Upper lobe of left lung (tissue), 6 donors: ENCODE measurements around the gene IPCEF1. TPM values are rescaled to one million over a fixed set of nuclear protein-coding genes. Genes with fewer than 3 reads are reported as not detected.
"Not testable (repeated sequence)": the region's sequence is repeated elsewhere in the genome, so short reads cannot be mapped to it uniquely, and the experiment has no call there.

Experiments used
- ATAC-seq, 2 donors: fragments of 200-7000 bp; cut with Tn5 transposase; one replicate each; pipeline ENCODE4 v1.9.1; 2022; ENCODE audit warnings: mild to moderate bottlenecking in 2 of 2, moderate library complexity in 2 of 2; ENCODE audit not compliant: low FRiP score in 2 of 2
- DNase-seq, 2 donors: peaks; one replicate each; pipeline ENCODE4 v3.0.0-alpha.2; 2019 to 2020
- H3K27ac ChIP-seq, 4 donors: fragments of 200-600 bp; sonication (generic); one replicate each; pipeline ENCODE4 v1.5.1; 2016 to 2019
- H3K27me3 ChIP-seq, 4 donors: fragments of 200-600 bp; sonication (generic); one replicate each; pipeline ENCODE4 v1.5.1; 2017 to 2019
- H3K36me3 ChIP-seq, 4 donors: fragments of 200-600 bp; sonication (generic); one replicate each; pipeline ENCODE4 v1.5.1; 2016 to 2019
- H3K4me1 ChIP-seq, 4 donors: fragments of 200-600 bp; sonication (generic); one replicate each; pipeline ENCODE4 v1.5.1; 2018 to 2019
- H3K4me3 ChIP-seq, 4 donors: fragments of 200-600 bp; sonication (generic); one replicate each; pipeline ENCODE4 v1.5.1; 2017 to 2019; ENCODE audit warnings: mild to moderate bottlenecking in 2 of 4, moderate library complexity in 1 of 4
- H3K9me3 ChIP-seq, 4 donors: fragments of 200-600 bp; sonication (generic); one replicate each; pipeline ENCODE4 v1.5.1; 2018 to 2019
- CTCF ChIP-seq, 6 experiments: fragments of 450-650 bp in 4 of 6; fragments of 200-600 bp in 2 of 6; sonication (generic) in 2 of 6; IDR thresholded peaks; one replicate each; pipeline ENCODE4 v1.5.1; 2016 to 2019; ENCODE audit warnings: antibody characterized with exemption in 6 of 6
- EP300 ChIP-seq, 4 donors: sonication (generic); formaldehyde crosslinking; IDR thresholded peaks; one replicate each; pipeline ENCODE4 v1.5.1; 2017; ENCODE audit warnings: antibody characterized with exemption in 4 of 4, control low read depth in 2 of 4
- POLR2A ChIP-seq, 4 donors: fragments of 450-650 bp; IDR thresholded peaks; one replicate each; pipeline ENCODE4 v1.5.1; 2016 to 2017; ENCODE audit warnings: antibody characterized with exemption in 4 of 4, mild to moderate bottlenecking in 2 of 4
- POLR2AphosphoS5 ChIP-seq, 2 donors: sonication (generic); formaldehyde crosslinking; IDR thresholded peaks; one replicate each; pipeline ENCODE4 v1.5.1; 2017; ENCODE audit warnings: antibody characterized with exemption in 2 of 2
- WGBS, 2 donors: methylation state at CpG; one replicate each; pipeline ENCODE4 v1.1.5; 2017 to 2018; 5-methylcytosine and 5-hydroxymethylcytosine counted together
- total RNA-seq, 6 donors: library from RNA; depleted of rRNA in 4 of 6; stranded (reverse); fragments of >200 nt in 4 of 6; gene quantifications; one replicate each; pipeline versions ENCODE4 v1.1.0 to v1.2.1, GENCODE V29; 2016 to 2021
- donor health status: DM: no; HTN: no; CAD: no; lungs with moderate emphysema.
- donor health status: DM: no; HTN: yes; CAD: no; lungs with severe emphysema.

Gene IPCEF1
- total RNA-seq, 6 donors from 2014 or later: 1.0 to 5.5 (median 4.0) TPM

DNA sequence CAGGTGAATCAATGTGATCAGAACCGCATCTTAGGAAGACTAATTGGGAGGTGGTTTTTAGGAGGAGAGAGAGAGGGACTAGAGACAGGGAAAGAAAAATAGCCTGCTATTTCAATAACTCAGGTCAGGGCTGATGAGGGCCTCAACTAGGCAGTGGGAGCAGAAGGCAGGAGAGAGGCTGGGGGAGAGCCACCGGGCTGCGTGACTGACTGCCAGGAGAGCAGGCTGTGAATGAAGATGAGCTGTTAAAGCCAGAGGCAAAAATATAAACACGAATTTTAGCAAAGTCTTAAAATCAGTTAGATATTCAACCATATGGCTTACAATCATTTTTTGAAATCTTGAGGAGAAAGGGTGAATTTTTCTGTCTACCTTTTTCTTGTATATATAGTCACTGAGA lies 149.6 kb downstream of the IPCEF1 start:
- DNase-seq (no peak), ATAC-seq (no peak)
- Histone ChIP-seq H3K4me3 (no peak overlapping the region), H3K27me3 (no peaks in the 10 kb centered on the region), H3K27ac (no peak overlapping the region), H3K4me1 (no peaks in the 10 kb centered on the region), H3K9me3 (no peaks in the 10 kb centered on the region), H3K36me3 (peaks cover 0 to 1% (median 0%) of the 10 kb centered on the region in 4 donors)
- no peak for TF ChIP-seq POLR2AphosphoS5 (IDR thresholded peaks at IDR 0.05)
- no peak for TF ChIP-seq POLR2A (IDR thresholded peaks at IDR 0.05)
- TF ChIP-seq EP300 (IDR thresholded peaks at IDR 0.05): no peak
- no peak for TF ChIP-seq CTCF (IDR thresholded peaks at IDR 0.05)
- 67 to 68% methylated on average over 4 of the region's 4 CpGs for WGBS, 2 donors

DNA sequence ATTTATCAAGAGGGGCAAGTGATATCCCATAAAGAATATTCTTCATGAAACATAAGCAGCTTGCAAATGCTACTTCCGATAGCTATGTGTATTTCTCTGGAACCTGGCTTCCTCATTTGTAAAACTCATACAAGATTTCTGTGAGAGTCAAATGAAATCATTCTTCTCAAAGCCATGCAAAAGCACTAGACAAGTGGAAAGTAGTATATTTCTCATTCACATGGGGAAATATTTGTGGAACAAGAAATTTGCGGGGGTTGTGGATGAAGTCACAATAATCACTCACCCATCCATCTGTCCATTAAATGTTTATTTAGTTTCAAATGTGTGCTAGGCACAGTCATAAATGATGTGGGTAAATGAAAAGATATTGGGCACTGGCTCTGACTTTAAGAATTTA lies 150.5 kb downstream of the IPCEF1 start:
- Histone ChIP-seq H3K4me1 (no peaks in the 10 kb centered on the region), H3K27me3 (no peaks in the 10 kb centered on the region), H3K36me3 (no peaks in the 10 kb centered on the region), H3K9me3 (no peaks in the 10 kb centered on the region), H3K4me3 (no peak overlapping the region), H3K27ac (no peak overlapping the region)
- DNase-seq (no peak), ATAC-seq (no peak)
- WGBS, 2 donors: 95 to 100% methylated on average over 2 of the region's 2 CpGs
- TF ChIP-seq CTCF (IDR thresholded peaks at IDR 0.05) (no peak), POLR2A (IDR thresholded peaks at IDR 0.05) (no peak), EP300 (IDR thresholded peaks at IDR 0.05) (no peak), POLR2AphosphoS5 (IDR thresholded peaks at IDR 0.05) (no peak)

- H3K4me1 ChIP-seq: no peaks in the 10 kb centered on the region
- 84 to 91% methylated on average over 6 of the region's 6 CpGs for WGBS, 2 donors
- no peak overlapping the region for H3K27ac ChIP-seq
Measured at GRCh38 chr6:154202958-154203357, 153.6 kb downstream of the IPCEF1 start.

GRCh38 chr6:154202339-154202738 lies 154.3 kb downstream of the IPCEF1 start:
- no peak overlapping the region for H3K27ac ChIP-seq
- H3K9me3 ChIP-seq: no peaks in the 10 kb centered on the region
- DNase-seq: no peak
- no peak overlapping the region for H3K4me3 ChIP-seq
- ATAC-seq: peak in 1 of 2 donors; percentile 66
- 62 to 64% methylated on average over 3 of the region's 3 CpGs for WGBS, 2 donors
- no peaks in the 10 kb centered on the region for H3K36me3 ChIP-seq
- H3K4me1 ChIP-seq: peaks cover 0 to 2% (median 0%) of the 10 kb centered on the region in 4 donors
- no peaks in the 10 kb centered on the region for H3K27me3 ChIP-seq
- TF ChIP-seq POLR2AphosphoS5 (IDR thresholded peaks at IDR 0.05) (no peak), POLR2A (IDR thresholded peaks at IDR 0.05) (no peak), CTCF (IDR thresholded peaks at IDR 0.05) (no peak), EP300 (IDR thresholded peaks at IDR 0.05) (no peak)

More at GRCh38 chr6:154202958-154203357, 153.6 kb downstream of the IPCEF1 start:
- Histone ChIP-seq H3K4me3 (no peak overlapping the region), H3K27me3 (no peaks in the 10 kb centered on the region), H3K36me3 (no peaks in the 10 kb centered on the region), H3K9me3 (no peaks in the 10 kb centered on the region)
- TF ChIP-seq POLR2A (IDR thresholded peaks at IDR 0.05) (no peak), EP300 (IDR thresholded peaks at IDR 0.05) (no peak), POLR2AphosphoS5 (IDR thresholded peaks at IDR 0.05) (no peak), CTCF (IDR thresholded peaks at IDR 0.05) (no peak)
- no peak for ATAC-seq
- no peak for DNase-seq

GRCh38 chr6:154201688-154202087 lies 154.9 kb downstream of the IPCEF1 start:
- H3K27me3 ChIP-seq, DNase-seq, H3K36me3 ChIP-seq, H3K4me1 ChIP-seq, H3K27ac ChIP-seq, H3K4me3 ChIP-seq, H3K9me3 ChIP-seq: not testable (repeated sequence)
- 81 to 95% methylated on average over 4 of the region's 4 CpGs for WGBS, 2 donors
- ATAC-seq: peak in 1 of 2 donors; percentile 78
